HFFc6 (cell line): Measurements from ENCODE around the gene LEPR. TPM values are rescaled to one million over a fixed set of nuclear protein-coding genes. Genes with fewer than 3 reads are reported as not detected.

Source experiments
- DNase-seq: peaks from one replicate; pipeline ENCODE4 v3.0.0-alpha.2; 2018
- H3K27ac Mint-ChIP-seq: 2 replicates; pipeline ENCODE4 v1.8.0; 2020; ENCODE audit warnings: mild to moderate bottlenecking, mixed read lengths
- H3K27me3 Mint-ChIP-seq: 2 replicates; pipeline ENCODE4 v1.8.0; 2021; ENCODE audit warnings: mild to moderate bottlenecking, moderate library complexity, mixed read lengths; ENCODE audit not compliant: insufficient read depth
- H3K36me3 Mint-ChIP-seq: 2 replicates; pipeline ENCODE4 v1.8.0; 2021; ENCODE audit warnings: low read depth, mixed read lengths
- H3K4me1 Mint-ChIP-seq: 2 replicates; pipeline ENCODE4 v1.8.0; 2020; ENCODE audit warnings: low read depth, mixed read lengths
- H3K4me3 Mint-ChIP-seq: 2 replicates; pipeline ENCODE4 v1.8.0; 2020; ENCODE audit warnings: mild to moderate bottlenecking, moderate library complexity, mixed read lengths
- H3K9me3 Mint-ChIP-seq: 2 replicates; pipeline ENCODE4 v1.8.0; 2020; ENCODE audit warnings: mild to moderate bottlenecking, mixed read lengths
- total RNA-seq, 6 experiments: library from RNA; stranded (reverse); fragmentation: NEBNext Ultra II Directional; extraction: Animal tissue kit (Norgen Biotek cat#: 25700); gene quantifications; 2 replicates in 1 of 6; 3 replicates in 5 of 6; pipeline ENCODE4 v1.2.3, GENCODE V29; 2021
- TF ChIP-seq, protein P1 (sequence below): fragments of 200-600 bp; sonication (generic); IDR thresholded peaks from 2 replicates; pipeline ENCODE4 v1.5.0; 2021; ENCODE audit warnings: antibody characterized with exemption, mild to moderate bottlenecking

The LEPR gene
- total RNA-seq, 6 experiments from 2014 or later, result 13.5 to 24.8 (median 15.4) TPM

DNA sequence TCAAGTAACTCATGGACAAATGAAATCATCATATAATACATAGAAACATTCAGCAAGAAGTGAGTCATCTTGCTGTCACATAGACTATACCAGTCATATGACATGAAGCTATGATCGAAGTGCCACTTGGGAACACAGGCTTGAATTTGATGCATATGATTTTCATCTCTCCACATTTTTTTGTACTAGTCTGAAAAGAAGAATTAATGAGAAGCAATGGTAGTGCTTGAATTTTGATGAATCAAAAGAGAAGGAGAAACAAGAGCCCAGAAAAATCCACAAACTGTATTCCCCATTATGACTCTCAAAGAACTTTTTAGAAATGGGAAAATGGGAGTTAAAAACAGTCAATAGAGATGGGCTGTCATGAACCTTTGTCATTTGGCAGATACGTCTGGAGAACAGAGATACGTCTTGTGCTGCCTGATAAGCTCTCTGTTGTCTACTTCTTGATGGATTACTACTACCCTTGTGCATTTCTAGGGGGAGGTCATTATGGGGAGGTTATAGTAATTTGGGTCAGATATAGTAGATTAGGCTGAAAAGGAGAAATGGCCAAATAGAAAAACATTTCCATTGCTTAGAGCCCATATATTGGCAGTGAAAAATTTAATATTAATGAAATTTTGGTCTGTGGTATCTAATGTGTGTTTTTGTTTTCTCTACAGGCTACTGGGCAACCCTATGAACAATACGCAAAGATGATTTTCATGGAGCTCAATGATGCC, 8.0 kb upstream of the LEPR start:
- no peak for DNase-seq
- peak overlapping the region; percentile 83 for H3K27ac Mint-ChIP-seq
- peak overlapping the region; percentile 46 for H3K4me3 Mint-ChIP-seq

DNA sequence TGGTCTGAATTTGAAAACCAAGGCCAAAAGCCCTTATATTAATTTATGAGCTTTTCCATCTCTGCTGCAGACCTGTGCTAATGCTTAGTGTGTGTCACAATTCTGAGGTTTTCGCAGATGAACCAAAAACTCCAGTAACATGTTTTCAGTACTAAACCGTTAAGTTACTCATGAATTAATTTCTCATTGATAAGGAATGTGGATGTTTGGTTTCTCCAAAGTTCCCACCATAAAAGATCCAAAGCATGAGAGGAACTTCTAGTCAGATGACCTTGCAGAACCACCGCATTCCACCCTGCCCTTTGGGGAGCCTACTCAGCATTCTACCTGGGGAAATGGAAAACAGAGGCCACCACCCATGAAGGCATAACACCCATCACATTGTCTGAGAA, 7.5 kb upstream of the LEPR start:
- Mint-ChIP-seq H3K36me3 (peaks cover 27% of the 10 kb centered on the region), H3K4me1 (peaks cover 65% of the 10 kb centered on the region), H3K9me3 (no peaks in the 10 kb centered on the region), H3K27ac (peak overlapping the region; percentile 83), H3K27me3 (peaks cover 2% of the 10 kb centered on the region; the same call in 1 of the 2 replicates), H3K4me3 (peak overlapping the region; percentile 12; the same call in 1 of the 2 replicates)
- TF ChIP-seq, protein P1, sequence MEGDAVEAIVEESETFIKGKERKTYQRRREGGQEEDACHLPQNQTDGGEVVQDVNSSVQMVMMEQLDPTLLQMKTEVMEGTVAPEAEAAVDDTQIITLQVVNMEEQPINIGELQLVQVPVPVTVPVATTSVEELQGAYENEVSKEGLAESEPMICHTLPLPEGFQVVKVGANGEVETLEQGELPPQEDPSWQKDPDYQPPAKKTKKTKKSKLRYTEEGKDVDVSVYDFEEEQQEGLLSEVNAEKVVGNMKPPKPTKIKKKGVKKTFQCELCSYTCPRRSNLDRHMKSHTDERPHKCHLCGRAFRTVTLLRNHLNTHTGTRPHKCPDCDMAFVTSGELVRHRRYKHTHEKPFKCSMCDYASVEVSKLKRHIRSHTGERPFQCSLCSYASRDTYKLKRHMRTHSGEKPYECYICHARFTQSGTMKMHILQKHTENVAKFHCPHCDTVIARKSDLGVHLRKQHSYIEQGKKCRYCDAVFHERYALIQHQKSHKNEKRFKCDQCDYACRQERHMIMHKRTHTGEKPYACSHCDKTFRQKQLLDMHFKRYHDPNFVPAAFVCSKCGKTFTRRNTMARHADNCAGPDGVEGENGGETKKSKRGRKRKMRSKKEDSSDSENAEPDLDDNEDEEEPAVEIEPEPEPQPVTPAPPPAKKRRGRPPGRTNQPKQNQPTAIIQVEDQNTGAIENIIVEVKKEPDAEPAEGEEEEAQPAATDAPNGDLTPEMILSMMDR, result no peak
- peak; percentile 85 for DNase-seq

More for the DNA sequence above, 8.0 kb upstream of the LEPR start:
- Mint-ChIP-seq H3K4me1 (peaks cover 59% of the 10 kb centered on the region), H3K36me3 (peaks cover 29% of the 10 kb centered on the region), H3K9me3 (no peaks in the 10 kb centered on the region), H3K27me3 (peaks cover 3% of the 10 kb centered on the region; the same call in 1 of the 2 replicates)
- TF ChIP-seq, protein P1, result no peak

- Mint-ChIP-seq H3K36me3 (peaks cover 21% of the 10 kb centered on the region), H3K4me1 (peaks cover 70% of the 10 kb centered on the region), H3K9me3 (no peaks in the 10 kb centered on the region), H3K27me3 (no peaks in the 10 kb centered on the region; the same call in 1 of the 2 replicates), H3K27ac (no peak overlapping the region), H3K4me3 (no peak overlapping the region)
- TF ChIP-seq, protein P1, result no peak
- no peak for DNase-seq
Measured at GRCh38 chr1:65414538-65414937, 5.9 kb upstream of the LEPR start.

GRCh38 chr1:65416767-65417166, 3.7 kb upstream of the LEPR start:
- TF ChIP-seq, protein P1, result no peak
- peaks cover 57% of the 10 kb centered on the region for H3K4me1 Mint-ChIP-seq

DNA sequence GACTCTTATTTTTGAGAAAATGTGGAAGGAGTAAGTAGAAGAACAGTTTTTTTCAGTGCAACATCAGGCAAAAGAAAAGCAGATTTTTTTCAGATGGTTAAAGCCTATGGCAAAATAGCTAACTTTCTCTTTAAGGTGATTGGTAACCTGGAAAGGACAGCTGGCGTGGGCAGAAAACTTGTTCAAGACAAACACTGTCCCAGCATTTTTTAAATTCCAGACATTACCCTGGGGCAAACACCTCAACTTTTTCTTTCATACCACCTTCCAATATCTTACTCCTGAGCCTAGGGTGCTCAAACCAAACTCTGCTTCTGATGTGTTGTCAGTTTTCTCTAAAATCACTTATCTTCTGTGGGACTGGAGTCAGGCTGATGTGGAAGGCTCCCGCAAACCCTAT, 2.7 kb upstream of the LEPR start:
- Mint-ChIP-seq H3K4me3 (no peak overlapping the region; the same call in 1 of the 2 replicates), H3K27ac (no peak overlapping the region; the same call in 1 of the 2 replicates), H3K4me1 (peaks cover 47% of the 10 kb centered on the region), H3K9me3 (no peaks in the 10 kb centered on the region), H3K27me3 (no peaks in the 10 kb centered on the region; the same call in 1 of the 2 replicates), H3K36me3 (no peaks in the 10 kb centered on the region)
- TF ChIP-seq, protein P1, result no peak
- DNase-seq, result no peak

More at GRCh38 chr1:65416767-65417166, 3.7 kb upstream of the LEPR start:
- H3K4me3 Mint-ChIP-seq, result no peak overlapping the region
- H3K9me3 Mint-ChIP-seq, result no peaks in the 10 kb centered on the region
- H3K27ac Mint-ChIP-seq, result no peak overlapping the region
- H3K36me3 Mint-ChIP-seq, result 0 out of 2 replicates have a peak, but pooled peaks cover 7% of the 10 kb centered on the region
- no peak for DNase-seq
- H3K27me3 Mint-ChIP-seq, result no peaks in the 10 kb centered on the region; the same call in 1 of the 2 replicates
